HCT116 (cell line): ENCODE data around the gene CACNG1. TPM values are rescaled to one million over a fixed set of nuclear protein-coding genes. Genes with fewer than 3 reads are reported as not detected.

Experiments used
- ATAC-seq: fragments of 200-7000 bp; cut with Tn5 transposase; 2 replicates; pipeline ENCODE4 v1.9.1; 2020; ENCODE audit warnings: mild to moderate bottlenecking, moderate library complexity
- BruUV-seq: library from RNA; stranded (reverse); fragments of 400-500 nt; replicated peaks from 2 replicates; lab custom pipeline; 2021; lab: Mats Ljungman, UMichigan
- CTCF ChIA-PET: fragments of 300-600 bp; sonication (Branson Sonifier 250); formaldehyde crosslinking; loops from one replicate; lab custom pipeline; 2021; ENCODE audit warnings: antibody characterized with exemption; lab: Charles Lee
- POLR2A ChIA-PET: fragments of 300-600, 350-600 bp; sonication (Branson Sonifier 250); formaldehyde crosslinking; loops from one replicate; lab custom pipeline; 2021; ENCODE audit warnings: antibody characterized with exemption; lab: Charles Lee
- RAD21 ChIA-PET, 2 experiments: fragments of 300-600 bp; sonication (Branson Sonifier 250); formaldehyde crosslinking; loops; one replicate each; lab custom pipeline; 2023; ENCODE audit warnings: low total read pairs in 2 of 2; ENCODE audit not compliant: uncharacterized antibody in 2 of 2, unreplicated experiment in 2 of 2, low non-redundant PET in 1 of 2; lab: Charles Lee
- DNase-seq: peaks from one replicate; pipeline ENCODE4 v3.0.0-alpha.2; 2010; ENCODE audit warnings: low read depth, low spot score
- H2AFZ ChIP-seq: fragments of 200-600 bp; shearing (Covaris generic), sonication (generic); 2 replicates; pipeline ENCODE4 v1.6.1; 2017; ENCODE audit warnings: low read depth, mixed run types, mixed read lengths, antibody characterized with exemption, low read length; ENCODE audit not compliant: poor library complexity, severe bottlenecking
- H3K27ac ChIP-seq: 2 replicates; pipeline ENCODE4 v1.5.1; 2012; ENCODE audit warnings: low read depth, low read length
- H3K27me3 ChIP-seq: fragments of 200-600 bp; sonication (generic); 2 replicates; pipeline ENCODE4 v1.6.1; 2016; ENCODE audit warnings: mixed run types, low read length, mixed read lengths; ENCODE audit not compliant: insufficient read depth
- H3K36me3 ChIP-seq, 2 experiments: fragments of 200-500 bp in 1 of 2; fragments of 200-600 bp in 1 of 2; sonication (Bioruptor generic) in 1 of 2; sonication (generic) in 1 of 2; 2 replicates each; pipeline versions ENCODE4 v1.5.1 to v1.6.1; 2014 to 2016; ENCODE audit warnings: low read length in 2 of 2, inconsistent platforms in 1 of 2, mixed read lengths in 1 of 2, mixed run types in 1 of 2; ENCODE audit not compliant: insufficient read depth in 2 of 2, control insufficient read depth in 1 of 2
- H3K4me1 ChIP-seq, 2 experiments: fragments of 200-600 bp in 1 of 2; sonication (generic) in 1 of 2; 2 replicates each; pipeline versions ENCODE4 v1.5.1 to v1.6.1; 2012 to 2017; ENCODE audit warnings: low read length in 2 of 2, inconsistent platforms in 1 of 2, mild to moderate bottlenecking in 1 of 2, mixed read lengths in 1 of 2, mixed run types in 1 of 2, moderate library complexity in 1 of 2; ENCODE audit not compliant: insufficient read depth in 2 of 2, control insufficient read depth in 1 of 2
- H3K4me2 ChIP-seq: fragments of 200-600 bp; sonication (generic); 2 replicates; pipeline ENCODE4 v1.6.1; 2017; ENCODE audit warnings: mixed run types, low read length, mixed read lengths
- H3K4me3 ChIP-seq, 2 experiments: fragments of 200-600 bp in 1 of 2; sonication (generic) in 1 of 2; replicated peaks in 1 of 2; 2 replicates each; pipeline ENCODE4 v1.5.1; 2011 to 2016; ENCODE audit warnings: low read length in 2 of 2, control low read depth in 1 of 2, low read depth in 1 of 2, mild to moderate bottlenecking in 1 of 2, mixed read lengths in 1 of 2, mixed run types in 1 of 2
- H3K79me2 ChIP-seq: fragments of 200-600 bp; sonication (generic); 2 replicates; pipeline ENCODE4 v1.6.1; 2017; ENCODE audit warnings: mild to moderate bottlenecking, mixed run types, low read length, moderate library complexity, mixed read lengths; ENCODE audit not compliant: insufficient read depth
- H3K9ac ChIP-seq: fragments of 200-600 bp; sonication (generic); 2 replicates; pipeline ENCODE4 v1.6.1; 2016; ENCODE audit warnings: low read length, mixed read lengths
- H3K9me2 ChIP-seq: fragments of 200-600 bp; sonication (generic), shearing (Covaris generic); 2 replicates; pipeline ENCODE4 v1.6.1; 2017; ENCODE audit warnings: mixed run types, mild to moderate bottlenecking, moderate library complexity; ENCODE audit not compliant: insufficient read depth
- H3K9me3 ChIP-seq, 2 experiments: fragments of 200-500 bp in 1 of 2; fragments of 200-600 bp in 1 of 2; sonication (Bioruptor generic) in 1 of 2; sonication (generic) in 1 of 2; 2 replicates each; pipeline ENCODE4 v1.6.1; 2014 to 2017; ENCODE audit warnings: low read length in 2 of 2, mixed read lengths in 2 of 2, inconsistent platforms in 1 of 2, low read depth in 1 of 2, mild to moderate bottlenecking in 1 of 2, mixed run types in 1 of 2, moderate library complexity in 1 of 2; ENCODE audit not compliant: control insufficient read depth in 1 of 2, insufficient read depth in 1 of 2
- H4K20me1 ChIP-seq: fragments of 200-600 bp; sonication (generic), shearing (Covaris generic); 2 replicates; pipeline ENCODE4 v1.6.1; 2017; ENCODE audit warnings: mixed run types, mild to moderate bottlenecking, moderate library complexity; ENCODE audit not compliant: insufficient read depth
- ATF3 ChIP-seq: IDR thresholded peaks from 2 replicates; pipeline ENCODE4 v1.6.1; 2012
- CTCF ChIP-seq, 3 experiments: fragments of 200-600 bp in 1 of 3; sonication (generic) in 1 of 3; IDR thresholded peaks in 2 of 3; conservative IDR thresholded peaks in 1 of 3; 2 replicates each; pipeline ENCODE4 v1.5.1; 2012 to 2017; ENCODE audit warnings: low read depth in 2 of 3, low read length in 2 of 3, antibody characterized with exemption in 1 of 3, borderline replicate concordance in 1 of 3, control low read depth in 1 of 3, mild to moderate bottlenecking in 1 of 3, mixed read lengths in 1 of 3, mixed run types in 1 of 3, moderate library complexity in 1 of 3; ENCODE audit not compliant: insufficient read depth in 1 of 3
- RAD21 ChIP-seq: IDR thresholded peaks from 2 replicates; pipeline ENCODE4 v1.6.1; 2012; ENCODE audit warnings: low read depth, mild to moderate bottlenecking
- YY1 ChIP-seq: IDR thresholded peaks from 2 replicates; pipeline ENCODE4 v1.6.1; 2011; ENCODE audit warnings: low read length, low read depth, moderate library complexity, mild to moderate bottlenecking; ENCODE audit not compliant: insufficient replicate concordance; ENCODE audit errors: extremely low read depth
- intact Hi-C: fragments of 100-400 bp; cut with micrococcal nuclease; formaldehyde crosslinking; loops from 2 replicates; pipeline ENCODE4 v1.10.0; 2022
- total RNA-seq: library from RNA; stranded (reverse); gene quantifications from one replicate; pipeline ENCODE4 v1.2.1, GENCODE V29; 2021; ENCODE audit not compliant: unreplicated experiment

The CACNG1 gene
- total RNA-seq, 1 experiment from 2014 or later, result not detected

GRCh38 chr17:67016039-67016762, 28.2 kb upstream of the CACNG1 start:
- intact Hi-C loops, result no loop called here
- ChIA-PET POLR2A (no interaction called here), CTCF (interaction anchor here (1.3 kb wide), 1 partner anchor 12 kb away, joined by 3 read pairs; no protein-coding TSS in a partner anchor)
- no peak overlapping the region for H3K27ac ChIP-seq
- peak; percentile 69 for ATAC-seq
- no peaks in the 10 kb centered on the region for H4K20me1 ChIP-seq
- H3K27me3 ChIP-seq, result no peaks in the 10 kb centered on the region; the same call in 1 of the 2 replicates
- no peaks in the 10 kb centered on the region for H3K36me3 ChIP-seq
- H3K9me3 ChIP-seq, result no peaks in the 10 kb centered on the region
- peaks cover 0 to 2% of the 10 kb centered on the region in 2 experiments; a peak in 2 of 4 replicates for H3K4me1 ChIP-seq
- no peak overlapping the region for H3K9ac ChIP-seq
- H2AFZ ChIP-seq, result no peak overlapping the region
- no peak for DNase-seq
- BruUV-seq, result no TSS peak
- no peaks in the 10 kb centered on the region for H3K9me2 ChIP-seq
- peak; percentile 21 to 42 (median 37); a peak in 3 of 6 replicates for TF ChIP-seq CTCF (IDR thresholded peaks at IDR 0.05 in 2 of 3, conservative IDR thresholded peaks at IDR 0.05 in 1 of 3; ENCODE audit: borderline replicate concordance in 1 of 3, insufficient read depth in 1 of 3, low read depth in 2 of 3, low read length in 2 of 3)
- TF ChIP-seq ATF3, result no peak
- TF ChIP-seq, all 23 proteins: peak for 1
- H3K4me3 ChIP-seq, result no peak overlapping the region
- H3K4me2 ChIP-seq, result no peak overlapping the region
- RAD21 ChIA-PET, result no interaction called here
- H3K79me2 ChIP-seq, result no peaks in the 10 kb centered on the region

GRCh38 chr17:67017910-67018309, 26.4 kb upstream of the CACNG1 start:
- no peak overlapping the region for H3K9ac ChIP-seq
- peaks cover 0 to 8% of the 10 kb centered on the region in 2 experiments; a peak in 2 of 4 replicates for H3K4me1 ChIP-seq
- ATAC-seq, result no peak
- no peaks in the 10 kb centered on the region for H3K9me3 ChIP-seq
- intact Hi-C loops, result no loop called here
- H2AFZ ChIP-seq, result no peak overlapping the region
- H3K9me2 ChIP-seq, result no peaks in the 10 kb centered on the region
- TF ChIP-seq RAD21 (no peak), YY1 (no peak)
- TF ChIP-seq, all 23 proteins: peak for 0
- Histone ChIP-seq H3K79me2 (no peaks in the 10 kb centered on the region), H3K36me3 (no peaks in the 10 kb centered on the region), H3K27ac (no peak overlapping the region), H4K20me1 (no peaks in the 10 kb centered on the region), H3K27me3 (no peaks in the 10 kb centered on the region), H3K4me2 (no peak overlapping the region), H3K4me3 (no peak overlapping the region)
- ChIA-PET POLR2A (no interaction called here), RAD21 (no interaction called here), CTCF (no interaction called here)
- DNase-seq, result no peak
- BruUV-seq, result no TSS peak
